Panc1 (cell line): ENCODE measurements around the gene PCK2.

Source experiments
- CTCF ChIP-seq: fragments of 450-650 bp; IDR thresholded peaks from 2 replicates; pipeline ENCODE4 v1.5.1; 2017; ENCODE audit warnings: mild to moderate bottlenecking
- POLR2AphosphoS5 ChIP-seq: IDR thresholded peaks from 2 replicates; pipeline ENCODE4 v1.6.1; 2012; ENCODE audit warnings: mild to moderate bottlenecking, low read depth, low read length, moderate library complexity

DNA sequence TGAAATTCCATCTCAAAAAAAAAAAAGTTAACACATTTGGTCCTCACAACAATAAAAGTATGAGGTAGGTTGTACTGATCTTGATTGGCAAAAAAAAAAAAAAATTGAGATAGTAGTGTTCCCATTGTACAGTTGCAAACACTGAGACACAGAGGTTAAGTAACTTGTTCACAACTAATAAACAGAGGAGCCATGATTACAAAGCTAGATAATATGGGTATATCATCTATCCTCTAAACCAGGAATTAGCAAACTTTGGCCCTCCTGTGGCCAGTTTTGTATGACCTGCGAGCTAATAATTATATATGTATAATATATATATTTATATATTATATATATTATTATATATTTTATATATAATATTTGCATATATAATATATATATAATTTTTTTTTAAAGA is 39.6 kb downstream of the PCK2 start:
- TF ChIP-seq POLR2AphosphoS5 (no peak), CTCF (no peak)
